ENCODE data around the gene LRBA. TPM values are rescaled to one million over a fixed set of nuclear protein-coding genes. Genes with fewer than 3 reads are reported as not detected.

Gene LRBA
- polyA plus RNA-seq, 5 donors, result 39.8 to 58.2 (median 54.4) TPM

- DNase-seq, result no peak
Observed at GRCh38 chr4:150250293-150250997, 764.6 kb downstream of the LRBA start.

DNA sequence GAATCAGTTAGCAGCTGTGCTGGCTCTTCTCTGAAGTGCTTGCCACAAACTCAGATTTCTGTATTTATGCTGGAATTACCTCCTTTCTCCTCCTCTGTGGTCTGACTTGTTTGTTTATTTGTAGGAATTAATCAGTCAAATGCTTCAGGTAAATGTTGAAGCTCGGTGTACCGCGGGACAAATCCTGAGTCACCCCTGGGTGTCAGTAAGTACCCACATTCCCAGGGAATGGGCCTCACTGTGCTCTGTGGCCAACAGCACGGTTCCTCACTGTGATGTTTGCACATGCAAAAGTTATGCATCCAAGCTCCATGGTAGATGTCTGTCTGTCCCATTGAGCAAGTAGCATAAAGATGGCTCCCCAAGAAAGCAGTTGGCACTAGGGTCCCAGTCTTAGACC is 766.9 kb downstream of the LRBA start:
- no peak for DNase-seq

DNA sequence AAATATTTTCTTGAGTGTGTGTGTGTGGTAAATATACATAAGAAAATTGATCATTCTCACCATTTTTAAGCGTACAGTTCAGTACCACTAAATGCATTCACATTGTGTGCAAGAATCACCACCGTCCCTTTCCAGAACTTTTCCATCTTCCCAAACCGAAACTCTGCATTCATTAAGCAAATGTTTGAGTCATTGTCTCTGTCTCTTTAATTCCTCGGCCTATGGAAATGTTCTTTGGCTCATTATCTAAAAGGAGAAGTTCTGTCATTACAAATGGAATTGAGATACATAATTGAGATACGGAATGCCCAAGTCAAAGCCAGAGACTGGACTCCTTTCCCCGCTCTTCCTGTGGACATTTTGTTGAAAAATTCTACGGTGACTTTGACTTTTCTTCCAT is 767.9 kb downstream of the LRBA start:
- DNase-seq, result no peak

DNA sequence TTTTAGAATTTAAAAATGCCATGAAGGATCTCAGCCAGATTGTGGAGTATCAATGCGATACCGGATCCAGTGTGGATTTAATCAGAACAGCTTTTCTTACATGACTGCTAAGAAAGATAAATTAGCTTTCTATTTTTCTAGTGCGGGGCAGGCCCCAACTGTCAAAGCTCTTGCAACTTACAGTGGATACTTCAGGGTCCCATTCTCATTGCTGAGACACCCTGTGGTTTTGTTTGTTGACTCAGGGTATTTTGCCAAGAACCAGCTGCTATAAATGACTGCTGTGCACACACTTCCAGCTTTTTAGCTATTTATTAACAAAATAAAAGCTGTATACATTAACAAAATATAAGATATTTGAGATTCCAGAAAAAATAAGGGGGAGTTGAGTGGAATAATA is 770.5 kb downstream of the LRBA start:
- no peak for DNase-seq

DNA sequence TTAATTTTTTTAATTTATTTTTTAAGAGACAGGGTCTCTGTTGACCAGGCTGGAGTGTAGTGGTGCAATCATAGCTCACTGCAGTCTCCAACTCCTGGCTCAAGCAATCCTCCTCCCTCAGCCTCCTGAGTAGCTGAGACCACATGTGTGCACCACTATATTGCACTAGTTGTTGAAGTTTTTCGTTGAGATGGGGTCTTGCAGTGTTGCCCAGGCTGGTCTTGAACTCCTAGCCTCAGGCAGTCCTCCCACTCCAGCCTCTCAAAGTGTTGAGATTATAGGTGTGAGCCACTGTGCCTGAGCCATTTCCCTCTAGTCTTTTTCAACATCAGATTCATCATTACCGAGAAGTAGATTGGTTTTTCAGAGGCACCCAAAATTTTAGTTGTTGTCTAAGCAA is 771.2 kb downstream of the LRBA start:
- no peak for DNase-seq

DNA sequence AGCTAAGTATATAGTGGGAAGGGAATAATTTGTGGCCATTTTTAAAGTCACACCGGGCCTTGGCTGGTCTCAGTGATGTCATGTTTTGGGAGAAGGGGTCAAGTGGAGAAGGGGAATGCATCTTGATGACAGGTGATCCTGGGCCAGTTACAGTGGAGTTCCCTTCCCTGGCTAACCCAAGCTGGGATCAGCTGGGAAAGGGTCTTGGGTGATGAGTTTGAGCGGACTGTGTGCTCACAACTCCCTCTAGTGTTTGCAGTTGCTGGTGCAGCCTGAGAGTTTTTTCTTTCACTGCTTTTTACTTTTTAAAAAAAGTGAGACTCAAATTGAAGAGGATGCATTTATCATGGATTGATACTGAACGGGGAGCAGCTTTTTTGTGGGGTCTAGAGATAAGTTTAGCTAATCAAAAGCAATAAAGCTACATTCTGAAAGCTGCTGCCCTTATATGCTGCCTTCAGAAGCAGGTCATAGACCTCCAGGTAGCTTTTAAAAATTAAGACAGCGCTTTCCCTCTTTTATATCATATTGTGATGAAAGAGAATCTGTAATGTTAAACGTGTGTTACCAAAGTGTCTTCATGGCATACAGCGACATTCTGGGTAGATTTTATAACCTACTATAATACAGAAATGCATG is 772.1 kb downstream of the LRBA start:
- no peak for DNase-seq

GRCh38 chr4:150240011-150240410 is 775.1 kb downstream of the LRBA start:
- DNase-seq, result no peak

DNA sequence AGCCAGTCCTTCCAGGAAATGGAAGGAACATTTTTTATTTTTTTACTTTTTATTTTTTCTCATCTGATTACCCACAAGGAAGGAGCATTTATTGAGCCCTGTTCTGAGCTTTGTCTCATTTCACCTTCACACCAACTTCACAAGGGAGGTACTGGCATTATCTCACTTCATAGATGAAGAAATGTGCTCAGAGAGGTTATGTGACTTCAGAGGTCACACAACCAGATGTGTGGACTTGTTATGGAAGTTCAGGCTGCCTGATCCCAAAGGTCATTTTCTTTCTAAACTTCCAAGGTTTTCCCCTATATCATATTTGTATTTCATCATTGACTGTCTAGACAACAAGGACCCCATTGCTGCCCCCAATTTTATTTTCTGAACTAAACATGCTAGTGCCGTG is 776.5 kb downstream of the LRBA start:
- DNase-seq, result no peak

DNA sequence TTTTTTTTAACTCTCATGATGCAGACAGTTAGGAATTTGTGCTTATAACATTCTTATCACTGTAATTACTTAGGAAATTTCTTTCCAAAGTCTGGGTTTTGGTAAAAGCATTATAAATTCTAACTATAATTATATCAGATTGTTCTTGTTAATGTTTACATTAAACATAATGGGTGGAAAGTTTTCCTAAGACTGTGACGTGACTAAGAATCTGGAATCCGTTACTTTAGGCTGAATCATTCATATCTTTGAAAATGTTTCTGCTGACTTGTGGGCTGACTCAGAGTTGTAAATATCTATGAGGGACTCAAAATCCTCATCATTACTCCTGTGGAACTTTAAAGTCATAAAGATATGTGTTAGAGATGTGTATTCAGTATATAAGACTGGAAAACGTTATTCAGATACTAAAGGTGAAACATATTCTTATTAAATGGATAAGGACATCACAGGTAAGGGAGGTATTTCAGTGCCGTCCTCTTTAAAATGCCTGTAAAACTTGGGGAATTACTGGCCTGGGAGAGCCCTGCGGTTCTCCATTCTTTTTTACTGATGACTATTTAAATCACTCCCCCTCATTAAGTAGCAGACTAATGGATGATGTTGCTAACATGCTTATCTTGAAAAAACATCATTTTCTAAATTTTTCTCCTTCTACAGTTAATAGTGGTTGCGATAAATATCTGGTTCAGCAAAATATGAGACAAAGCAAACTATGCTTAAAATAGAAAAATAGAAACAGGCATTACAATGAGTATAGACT is 777.8 kb downstream of the LRBA start:
- DNase-seq, result no peak

DNA sequence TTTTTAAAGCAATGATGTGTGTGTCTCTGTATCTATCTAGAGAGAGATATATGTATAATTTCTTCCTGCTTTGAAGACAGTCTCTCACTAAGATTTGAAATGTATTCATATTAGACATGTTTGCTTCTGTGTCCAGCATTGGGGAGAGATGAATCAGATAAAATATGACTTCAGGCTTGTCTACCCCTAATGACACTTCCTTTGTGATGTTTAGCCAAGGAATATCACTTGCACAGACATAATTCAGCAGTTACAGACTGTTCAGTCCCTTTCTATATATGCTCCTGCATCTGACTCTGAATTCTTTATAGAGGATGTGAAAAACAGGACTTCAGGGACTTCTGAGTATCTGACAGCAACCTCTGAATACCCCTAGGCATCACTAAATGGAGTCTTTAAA is 778.5 kb downstream of the LRBA start:
- no peak for DNase-seq

GRCh38 chr4:150235808-150236271 is 779.2 kb downstream of the LRBA start:
- DNase-seq, result no peak

DNA sequence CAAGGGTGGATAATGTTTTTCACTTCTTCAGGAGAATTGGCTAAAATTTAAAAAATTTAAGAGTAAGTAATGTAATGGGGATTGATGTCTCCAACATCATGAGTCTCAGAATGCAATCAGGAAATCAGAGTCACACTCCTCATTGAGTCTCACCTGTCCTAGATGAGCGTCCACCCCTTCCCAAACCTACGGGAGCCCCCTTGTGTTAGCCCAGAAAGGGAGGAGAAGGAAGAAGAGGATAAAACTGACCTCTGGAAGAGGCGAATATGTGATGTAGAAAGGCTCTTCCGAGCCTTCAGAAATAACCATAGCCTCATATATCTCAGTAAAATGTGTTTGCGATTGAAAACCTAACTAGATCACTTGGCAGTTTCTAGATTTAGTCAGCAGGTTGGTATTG is 779.8 kb downstream of the LRBA start:
- no peak for DNase-seq

GRCh38 chr4:150234246-150234645 is 780.8 kb downstream of the LRBA start:
- DNase-seq, result no peak

DNA sequence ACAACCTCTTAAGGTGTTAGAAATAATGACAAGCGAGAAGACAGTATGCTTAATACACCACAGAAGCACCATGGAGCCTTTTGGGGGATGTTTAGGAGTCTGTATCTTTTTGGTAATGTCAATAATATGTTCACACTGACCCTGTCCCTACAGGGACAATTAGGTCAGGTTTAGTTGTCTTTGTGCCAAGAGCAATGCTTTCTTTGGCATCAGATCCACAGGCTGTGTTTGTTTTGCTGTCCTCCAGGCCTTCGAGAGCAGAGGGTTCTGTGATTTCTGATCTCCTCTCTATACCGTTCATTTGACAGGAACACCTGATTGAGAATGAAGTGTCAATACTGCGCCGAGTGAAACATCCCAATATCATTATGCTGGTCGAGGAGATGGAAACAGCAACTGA is 783.1 kb downstream of the LRBA start:
- DNase-seq, result no peak

GRCh38 chr4:150231107-150231770 is 783.8 kb downstream of the LRBA start:
- DNase-seq, result no peak

- DNase-seq, result no peak
Observed at GRCh38 chr4:150230561-150230960, 784.5 kb downstream of the LRBA start.

DNA sequence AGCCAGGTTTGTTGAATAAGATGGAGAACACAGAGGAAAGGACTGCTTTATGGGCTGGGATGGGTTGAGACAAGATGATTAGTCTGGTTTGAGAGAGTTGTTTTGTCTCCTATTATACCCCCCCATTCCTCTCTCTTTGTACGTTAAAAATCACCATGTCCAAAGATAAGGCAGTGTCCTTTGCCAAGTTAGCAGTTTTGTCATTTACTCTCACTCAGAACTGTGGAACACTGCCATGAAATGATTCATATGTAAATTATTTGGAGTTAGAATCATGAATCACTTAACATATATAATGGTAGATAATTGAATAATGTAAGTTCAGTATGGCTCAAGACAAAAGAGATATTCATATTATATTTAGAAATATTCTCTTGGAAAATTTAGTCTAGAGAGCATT is 785.6 kb downstream of the LRBA start:
- DNase-seq, result no peak

- no peak for DNase-seq
Observed at GRCh38 chr4:150224896-150225591, 790.0 kb downstream of the LRBA start.

- DNase-seq, result no peak
Observed at GRCh38 chr4:150219841-150220240, 795.2 kb downstream of the LRBA start.

- DNase-seq, result no peak
Observed at GRCh38 chr4:150218447-150218846, 796.6 kb downstream of the LRBA start.

DNA sequence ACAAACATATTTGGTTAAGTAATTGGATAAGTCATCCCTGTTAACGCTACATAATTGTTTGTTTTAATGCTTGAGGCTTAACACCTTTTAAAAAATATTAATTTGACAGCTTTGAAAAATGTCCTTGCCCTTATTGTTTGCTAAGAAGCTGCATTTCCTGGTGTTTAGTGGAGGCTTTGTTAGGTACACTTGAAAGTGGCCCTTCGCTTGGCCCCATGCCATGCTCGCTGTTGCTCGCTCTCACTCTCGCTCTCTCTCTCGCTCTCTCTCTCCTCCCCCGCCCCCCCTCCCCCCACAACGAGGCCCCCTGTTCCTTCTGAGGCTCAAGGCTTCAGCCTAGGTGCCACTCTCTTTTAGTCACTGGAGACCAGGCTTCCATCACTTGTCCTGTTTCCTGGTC is 797.3 kb downstream of the LRBA start:
- no peak for DNase-seq

GRCh38 chr4:150217192-150217591 is 797.9 kb downstream of the LRBA start:
- no peak for DNase-seq
